H9 (cell line): ENCODE data around the gene FAAH. TPM values are rescaled to one million over a fixed set of nuclear protein-coding genes. Genes with fewer than 3 reads are reported as not detected.

Experiments used
- DNase-seq: peaks from one replicate; pipeline ENCODE4 v3.0.0-alpha.2; 2017
- H2AFZ ChIP-seq: one replicate; pipeline ENCODE4 v1.6.1; 2013; ENCODE audit warnings: mild to moderate bottlenecking, low read length, control low read depth, moderate library complexity
- H2AK5ac ChIP-seq: 2 replicates; pipeline ENCODE4 v1.6.1; 2013; ENCODE audit warnings: low read length, control low read depth, mixed read lengths; ENCODE audit not compliant: insufficient read length
- H2BK120ac ChIP-seq: one replicate; pipeline ENCODE4 v1.6.1; 2013; ENCODE audit warnings: low read depth, mild to moderate bottlenecking, low read length, control low read depth, inconsistent platforms; ENCODE audit not compliant: poor library complexity, severe bottlenecking
- H2BK12ac ChIP-seq: 2 replicates; pipeline ENCODE4 v1.6.1; 2013; ENCODE audit warnings: low read length, control low read depth, mixed read lengths, low read depth; ENCODE audit not compliant: insufficient read length
- H2BK15ac ChIP-seq: 2 replicates; pipeline ENCODE4 v1.6.1; 2013; ENCODE audit warnings: low read depth, low read length, control low read depth
- H2BK20ac ChIP-seq: one replicate; pipeline ENCODE4 v1.6.1; 2013; ENCODE audit warnings: low read depth, mild to moderate bottlenecking, low read length, control low read depth, inconsistent platforms; ENCODE audit not compliant: poor library complexity, severe bottlenecking
- H2BK5ac ChIP-seq: 2 replicates; pipeline ENCODE4 v1.6.1; 2013; ENCODE audit warnings: low read length, control low read depth, mixed read lengths; ENCODE audit not compliant: insufficient read length
- H3K14ac ChIP-seq: 2 replicates; pipeline ENCODE4 v1.6.1; 2013; ENCODE audit warnings: low read length, control low read depth; ENCODE audit not compliant: insufficient read depth
- H3K18ac ChIP-seq: 2 replicates; pipeline ENCODE4 v1.6.1; 2013; ENCODE audit warnings: low read depth, mild to moderate bottlenecking, mixed read lengths, low read length, control low read depth; ENCODE audit not compliant: insufficient read length
- H3K23ac ChIP-seq: 2 replicates; pipeline ENCODE4 v1.6.1; 2013; ENCODE audit warnings: low read length, control low read depth, mixed read lengths, low read depth; ENCODE audit not compliant: insufficient read length
- H3K23me2 ChIP-seq: 2 replicates; pipeline ENCODE4 v1.6.1; 2013; ENCODE audit warnings: low read depth, mild to moderate bottlenecking, mixed read lengths, low read length, control low read depth; ENCODE audit not compliant: insufficient read length, poor library complexity, severe bottlenecking
- H3K27ac ChIP-seq: 2 replicates; pipeline ENCODE4 v1.5.1; 2013; ENCODE audit warnings: low read length, control low read depth, mixed read lengths, low read depth; ENCODE audit not compliant: insufficient read length
- H3K27me3 ChIP-seq: 2 replicates; pipeline ENCODE4 v1.6.1; 2013; ENCODE audit warnings: low read length, control low read depth, inconsistent platforms; ENCODE audit not compliant: insufficient read depth
- H3K4ac ChIP-seq: 2 replicates; pipeline ENCODE4 v1.6.1; 2013; ENCODE audit warnings: low read depth, mild to moderate bottlenecking, control low read depth, inconsistent platforms, low read length, moderate library complexity
- H3K4me1 ChIP-seq: 2 replicates; pipeline ENCODE4 v1.6.1; 2013; ENCODE audit warnings: low read length, control low read depth, inconsistent platforms; ENCODE audit not compliant: insufficient read depth
- H3K4me2 ChIP-seq: 2 replicates; pipeline ENCODE4 v1.6.1; 2013; ENCODE audit warnings: low read length, control low read depth, mixed read lengths; ENCODE audit not compliant: insufficient read length, insufficient read depth
- H3K56ac ChIP-seq: 2 replicates; pipeline ENCODE4 v1.6.1; 2013; ENCODE audit warnings: low read depth, mild to moderate bottlenecking, mixed read lengths, low read length, control low read depth; ENCODE audit not compliant: insufficient read length
- H3K79me1 ChIP-seq: 2 replicates; pipeline ENCODE4 v1.6.1; 2013; ENCODE audit warnings: low read depth, mild to moderate bottlenecking, moderate library complexity, low read length, control low read depth, inconsistent platforms; ENCODE audit not compliant: insufficient read depth, poor library complexity, severe bottlenecking
- H3K79me2 ChIP-seq: 2 replicates; pipeline ENCODE4 v1.6.1; 2013; ENCODE audit warnings: low read length, control low read depth, inconsistent platforms; ENCODE audit not compliant: insufficient read depth
- H3K9ac ChIP-seq: 2 replicates; pipeline ENCODE4 v1.6.1; 2013; ENCODE audit warnings: low read length, control low read depth, mixed read lengths; ENCODE audit not compliant: insufficient read length; ENCODE audit errors: extremely low read depth
- H3K9me3 ChIP-seq: one replicate; pipeline ENCODE4 v1.6.1; 2013; ENCODE audit warnings: low read depth, low read length, inconsistent platforms; ENCODE audit not compliant: control insufficient read depth
- H3T11ph ChIP-seq: one replicate; pipeline ENCODE4 v1.6.1; 2013; ENCODE audit warnings: mild to moderate bottlenecking, low read length, control low read depth, inconsistent platforms
- H4K20me1 ChIP-seq: one replicate; pipeline ENCODE4 v1.6.1; 2013; ENCODE audit not compliant: control insufficient read depth, insufficient read length, insufficient read depth
- H4K5ac ChIP-seq: 2 replicates; pipeline ENCODE4 v1.6.1; 2013; ENCODE audit warnings: low read depth, mild to moderate bottlenecking, mixed read lengths, low read length, control low read depth; ENCODE audit not compliant: insufficient read length
- H4K8ac ChIP-seq: replicated peaks from 2 replicates; pipeline ENCODE4 v1.6.1; 2013; ENCODE audit warnings: low read length, control low read depth, mixed read lengths, low read depth; ENCODE audit not compliant: insufficient read length
- H4K91ac ChIP-seq: 2 replicates; pipeline ENCODE4 v1.6.1; 2013; ENCODE audit warnings: low read depth, mild to moderate bottlenecking, moderate library complexity, mixed read lengths, low read length, control low read depth; ENCODE audit not compliant: insufficient read length
- H3K27ac Mint-ChIP-seq, 3 experiments: 2 replicates in 2 of 3; 3 replicates in 1 of 3; pipeline ENCODE4 v1.8.0; 2020 to 2021; ENCODE audit warnings: mixed read lengths in 3 of 3, mild to moderate bottlenecking in 1 of 3, moderate library complexity in 1 of 3
- H3K27me3 Mint-ChIP-seq: 2 replicates; pipeline ENCODE4 v1.8.0; 2021; ENCODE audit warnings: low read depth, mild to moderate bottlenecking, moderate library complexity, mixed read lengths
- H3K36me3 Mint-ChIP-seq, 3 experiments: 2 replicates in 2 of 3; 3 replicates in 1 of 3; pipeline ENCODE4 v1.8.0; 2020 to 2021; ENCODE audit warnings: low read depth in 3 of 3, mixed read lengths in 3 of 3; ENCODE audit not compliant: insufficient read depth in 1 of 3
- H3K4me1 Mint-ChIP-seq, 2 experiments: 2 replicates each; pipeline ENCODE4 v1.8.0; 2020; ENCODE audit warnings: mixed read lengths in 2 of 2
- H3K4me3 Mint-ChIP-seq, 2 experiments: 2 replicates in 1 of 2; 3 replicates in 1 of 2; pipeline ENCODE4 v1.8.0; 2020 to 2021; ENCODE audit warnings: mild to moderate bottlenecking in 2 of 2, mixed read lengths in 2 of 2, moderate library complexity in 1 of 2
- H3K9me3 Mint-ChIP-seq, 2 experiments: 2 replicates in 1 of 2; 3 replicates in 1 of 2; pipeline ENCODE4 v1.8.0; 2020; ENCODE audit warnings: mild to moderate bottlenecking in 2 of 2, mixed read lengths in 2 of 2, moderate library complexity in 1 of 2
- CTCF ChIP-seq: fragments of 200-600 bp; sonication (generic); conservative IDR thresholded peaks from 3 replicates; pipeline ENCODE4 v1.8.0; 2021; ENCODE audit warnings: antibody characterized with exemption, mild to moderate bottlenecking
- WGBS: extraction: QIAGEN DNeasy Blood & Tissue Kit; methylation state at CpG from one replicate; pipeline ENCODE4 v1.1.7; 2013; ENCODE audit warnings: missing lambda C conversion rate, low lambda C conversion rate, mixed read lengths; ENCODE audit not compliant: insufficient read length; ENCODE audit errors: extremely low coverage; 5-methylcytosine and 5-hydroxymethylcytosine counted together
- total RNA-seq: library from RNA; stranded (reverse); gene quantifications from 2 replicates; pipeline ENCODE4 v1.2.1, GENCODE V29; 2021

FAAH gene
- total RNA-seq, 1 experiment from 2014 or later: 18.9 TPM

DNA sequence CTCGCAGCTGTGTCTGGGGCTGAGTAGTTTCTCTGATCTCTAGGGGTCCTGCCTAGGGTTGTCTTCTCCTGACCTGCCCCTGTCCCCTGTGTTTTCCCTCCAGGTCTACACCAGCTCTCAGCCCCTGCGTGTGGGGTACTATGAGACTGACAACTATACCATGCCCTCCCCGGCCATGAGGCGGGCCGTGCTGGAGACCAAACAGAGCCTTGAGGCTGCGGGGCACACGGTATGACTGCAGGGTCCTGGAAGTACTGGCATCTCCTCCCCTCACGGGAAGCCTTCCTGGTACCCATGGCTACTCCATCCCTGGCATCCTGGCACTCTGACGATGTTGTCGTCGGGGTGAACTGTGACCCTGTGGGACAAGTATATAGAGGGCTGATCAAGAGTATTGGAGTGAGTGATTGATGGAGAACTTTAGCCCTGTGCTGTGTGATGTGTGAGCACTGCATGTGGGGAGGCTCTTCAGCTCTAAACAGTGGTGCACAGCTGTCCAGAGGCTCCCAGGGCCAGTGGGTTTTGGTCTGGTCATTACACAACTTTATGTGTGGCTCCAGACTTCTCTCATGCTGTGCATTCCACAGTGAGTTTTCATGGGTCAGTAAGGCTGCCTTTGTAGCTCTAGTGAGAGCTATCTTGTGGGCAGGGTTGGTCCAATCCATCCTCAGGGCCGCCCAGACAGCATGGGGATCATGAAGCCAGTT, 14.4 kb downstream of the FAAH start:
- Histone ChIP-seq H3K4me2 (no peak overlapping the region), H3K23ac (no peak overlapping the region), H3K79me2 (no peaks in the 10 kb centered on the region), H3K9ac (no peak overlapping the region), H2AK5ac (no peak overlapping the region), H4K20me1 (no peaks in the 10 kb centered on the region), H3K14ac (no peak overlapping the region), H4K91ac (no peak overlapping the region), H3K79me1 (no peaks in the 10 kb centered on the region), H3K56ac (no peak overlapping the region), H2BK5ac (no peak overlapping the region), H2BK120ac (no peak overlapping the region), H3K4ac (no peak overlapping the region), H3K27ac (no peak overlapping the region), H2BK12ac (no peak overlapping the region), H3K27me3 (no peaks in the 10 kb centered on the region), H3T11ph (no peak overlapping the region), H4K8ac (no peak overlapping the region), H2BK15ac (no peak overlapping the region), H2AFZ (no peak overlapping the region), H4K5ac (no peak overlapping the region), H3K4me1 (no peaks in the 10 kb centered on the region; the same call in 1 of the 2 replicates), H3K18ac (no peak overlapping the region), H3K23me2 (no peaks in the 10 kb centered on the region), H2BK20ac (no peak overlapping the region), H3K9me3 (no peaks in the 10 kb centered on the region)
- Mint-ChIP-seq H3K36me3 (peaks cover 2 to 11% (median 8%) of the 10 kb centered on the region in 3 experiments; a peak in 6 of 7 replicates), H3K27me3 (no peaks in the 10 kb centered on the region), H3K4me3 (no peak overlapping the region), H3K27ac (no peak overlapping the region; a peak in 1 of 7 replicates), H3K9me3 (no peaks in the 10 kb centered on the region), H3K4me1 (peaks cover 13 to 23% of the 10 kb centered on the region in 2 experiments)
- TF ChIP-seq CTCF: no peak
- DNase-seq: no peak
- no CpG with 5 or more reads among the region's 12 CpGs for WGBS
